Keratinocyte (primary cell): ENCODE data around the gene HSF5. TPM values are rescaled to one million over a fixed set of nuclear protein-coding genes. Genes with fewer than 3 reads are reported as not detected.

Experiments used
- DNase-seq: peaks from one replicate; pipeline ENCODE4 v3.0.0-alpha.2; 2011; ENCODE audit warnings: low read depth, missing footprints, low spot score
- FAIRE-seq: peaks from 2 replicates; lab custom pipeline; 2011; peaks lifted over from hg19 to GRCh38; lab: Jason Lieb, UNC
- H2AFZ ChIP-seq: 2 replicates; pipeline ENCODE4 v1.6.0; 2012; ENCODE audit warnings: low read length, control low read depth, inconsistent platforms; ENCODE audit not compliant: control insufficient read depth
- H3K27ac ChIP-seq: 2 replicates; pipeline ENCODE4 v1.5.1; 2011; ENCODE audit warnings: low read length; ENCODE audit not compliant: control insufficient read depth, insufficient read depth
- H3K27me3 ChIP-seq: 3 replicates; pipeline ENCODE4 v1.6.0; 2011; ENCODE audit warnings: low read length; ENCODE audit not compliant: control insufficient read depth, insufficient read depth; ENCODE audit errors: extremely low read depth
- H3K36me3 ChIP-seq, 2 experiments: 2 replicates in 1 of 2; 3 replicates in 1 of 2; pipeline ENCODE4 v1.5.1; 2011; ENCODE audit warnings: low read length in 2 of 2, mild to moderate bottlenecking in 1 of 2; ENCODE audit not compliant: control insufficient read depth in 2 of 2, insufficient read depth in 2 of 2; ENCODE audit errors: extremely low read depth in 1 of 2
- H3K4me1 ChIP-seq: 3 replicates; pipeline ENCODE4 v1.5.1; 2011; ENCODE audit warnings: low read length; ENCODE audit not compliant: control insufficient read depth, insufficient read depth; ENCODE audit errors: extremely low read depth
- H3K4me2 ChIP-seq: 3 replicates; pipeline ENCODE4 v1.6.0; 2011; ENCODE audit warnings: low read depth, low read length; ENCODE audit not compliant: control insufficient read depth, insufficient read depth; ENCODE audit errors: extremely low read depth
- H3K4me3 ChIP-seq, 3 experiments: fragments of 200-600 bp in 1 of 3; sonication (generic) in 1 of 3; 2 replicates in 2 of 3; 3 replicates in 1 of 3; pipeline ENCODE4 v1.5.1; 2011 to 2016; ENCODE audit warnings: low read length in 3 of 3, mild to moderate bottlenecking in 3 of 3, control low read depth in 2 of 3, inconsistent platforms in 1 of 3, low read depth in 1 of 3, mixed read lengths in 1 of 3, mixed run types in 1 of 3, moderate library complexity in 1 of 3; ENCODE audit not compliant: control insufficient read depth in 2 of 3, insufficient read depth in 2 of 3; ENCODE audit errors: extremely low read depth in 1 of 3
- H3K79me2 ChIP-seq: 2 replicates; pipeline ENCODE4 v1.6.0; 2012; ENCODE audit warnings: low read length; ENCODE audit not compliant: control insufficient read depth, insufficient read depth
- H3K9ac ChIP-seq: 3 replicates; pipeline ENCODE4 v1.6.0; 2011; ENCODE audit warnings: low read length; ENCODE audit not compliant: control insufficient read depth, insufficient read depth; ENCODE audit errors: extremely low read depth
- H3K9me1 ChIP-seq: 3 replicates; pipeline ENCODE4 v1.6.0; 2011; ENCODE audit warnings: low read length; ENCODE audit not compliant: control insufficient read depth, insufficient read depth; ENCODE audit errors: extremely low read depth
- H3K9me3 ChIP-seq: 2 replicates; pipeline ENCODE4 v1.5.1; 2012; ENCODE audit warnings: low read depth, low read length; ENCODE audit not compliant: control insufficient read depth
- H4K20me1 ChIP-seq: 3 replicates; pipeline ENCODE4 v1.6.0; 2011; ENCODE audit warnings: low read length; ENCODE audit not compliant: control insufficient read depth, insufficient read depth; ENCODE audit errors: extremely low read depth
- CTCF ChIP-seq, 3 experiments: IDR thresholded peaks in 1 of 3; conservative IDR thresholded peaks in 1 of 3; optimal IDR thresholded peaks in 1 of 3; 2 replicates in 2 of 3; 3 replicates in 1 of 3; pipeline versions ENCODE3 to v1.5.1; 2011; ENCODE audit warnings: low read length in 3 of 3, mild to moderate bottlenecking in 3 of 3, moderate library complexity in 2 of 3, control low read depth in 1 of 3, inconsistent platforms in 1 of 3; ENCODE audit not compliant: insufficient read depth in 2 of 3; ENCODE audit errors: extremely low read depth in 1 of 3
- EZH2 ChIP-seq: IDR thresholded peaks from one replicate; pipeline ENCODE4 v1.6.1; 2012; ENCODE audit warnings: inconsistent platforms, mild to moderate bottlenecking, low read length, moderate library complexity
- dilution Hi-C: fragments of 300-500 bp; cut with MboI; formaldehyde crosslinking; loops from one replicate; pipeline ENCODE4 v1.7.0; 2020; ENCODE audit warnings: low sequenced_read_pairs; ENCODE audit not compliant: extremely low pct_ligation_motif_present
- polyA plus RNA-seq, 5 experiments: library from polyadenylated mRNA; depleted of rRNA in 3 of 5; stranded (reverse) in 3 of 5; stranded (forward) in 1 of 5; unstranded in 1 of 5; fragments of >200 nt; gene quantifications; 1 replicate in 1 of 5; 2 replicates in 3 of 5; 3 replicates in 1 of 5; pipeline versions ENCODE4 v1.2.1 to v1.2.3, GENCODE V29; 2011 to 2012; ENCODE audit warnings: missing spikeins in 2 of 5, low read depth in 1 of 5, low replicate concordance in 1 of 5

Gene HSF5
- polyA plus RNA-seq, 1 donor (not counting 4 experiments of a cell fraction or from before 2014, with no cell fraction given) = 0.01 TPM

- dilution Hi-C loops = loop anchor here (25.0 kb wide), 1 partner anchor 149 kb away; the partner anchor contains the start of gene MPO
- no peaks in the 10 kb centered on the region for H3K4me1 ChIP-seq
- no peaks in the 10 kb centered on the region for H4K20me1 ChIP-seq
- H3K9me1 ChIP-seq = no peaks in the 10 kb centered on the region
- H3K9me3 ChIP-seq = no peaks in the 10 kb centered on the region
- no peaks in the 10 kb centered on the region for H3K79me2 ChIP-seq
- H3K4me2 ChIP-seq = no peak overlapping the region
- H2AFZ ChIP-seq = no peak overlapping the region
- FAIRE-seq (no peak), DNase-seq (no peak)
- H3K4me3 ChIP-seq = no peak overlapping the region
- H3K27me3 ChIP-seq = no peaks in the 10 kb centered on the region
- no peak overlapping the region for H3K27ac ChIP-seq
- TF ChIP-seq EZH2 (no peak), CTCF (optimal IDR thresholded peaks at IDR 0.05 in 1 of 3, IDR thresholded peaks at IDR 0.05 in 1 of 3, conservative IDR thresholded peaks at IDR 0.05 in 1 of 3; ENCODE audit: extremely low read depth in 1 of 3, insufficient read depth in 2 of 3, low read length in 3 of 3) (no peak)
- H3K36me3 ChIP-seq = no peaks in the 10 kb centered on the region
- no peak overlapping the region for H3K9ac ChIP-seq
Measured at GRCh38 chr17:58436245-58436644, 52.0 kb downstream of the HSF5 start.

DNA sequence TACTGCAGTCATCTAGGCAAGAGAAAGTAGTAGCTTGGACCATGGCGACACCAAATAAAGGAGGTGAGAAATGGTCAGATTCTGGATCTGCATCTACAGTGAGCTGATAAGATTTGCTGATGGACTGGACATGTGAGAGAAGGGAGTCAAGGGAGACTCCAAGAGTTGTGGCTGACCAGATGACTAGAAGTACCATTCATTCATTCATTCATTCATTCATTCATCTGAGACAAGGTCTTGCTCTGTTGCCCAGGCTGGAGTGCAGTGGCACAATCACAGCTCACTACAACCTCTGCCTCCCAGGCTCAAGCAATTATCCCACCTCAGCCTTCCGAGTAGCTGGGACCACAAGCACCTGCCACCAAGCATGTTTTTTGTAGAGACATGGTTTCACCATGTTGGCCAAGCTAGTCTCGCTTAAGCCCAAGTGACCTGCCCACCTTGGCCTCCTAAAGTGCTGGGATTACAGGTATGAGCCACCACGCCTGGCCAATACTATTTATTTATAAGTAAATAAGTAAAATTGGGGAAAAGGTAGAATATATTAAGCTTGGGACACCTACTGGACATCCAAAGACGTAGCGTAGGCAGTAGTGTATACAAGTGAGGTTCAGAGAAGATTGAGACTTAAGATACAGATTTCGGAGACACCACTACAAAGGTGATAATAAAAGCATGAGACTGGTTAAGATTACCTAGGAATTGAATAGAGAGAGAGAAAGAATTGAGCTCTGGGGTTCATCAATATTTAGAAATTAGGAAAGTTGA, 55.2 kb downstream of the HSF5 start:
- H3K9ac ChIP-seq = no peak overlapping the region
- TF ChIP-seq EZH2 (no peak), CTCF (optimal IDR thresholded peaks at IDR 0.05 in 1 of 3, IDR thresholded peaks at IDR 0.05 in 1 of 3, conservative IDR thresholded peaks at IDR 0.05 in 1 of 3; ENCODE audit: extremely low read depth in 1 of 3, insufficient read depth in 2 of 3, low read length in 3 of 3) (no peak)
- dilution Hi-C loops = loop anchor here (25.0 kb wide), 1 partner anchor 146 kb away; the partner anchor contains the start of gene MPO
- no peaks in the 10 kb centered on the region for H3K79me2 ChIP-seq
- FAIRE-seq (no peak), DNase-seq (no peak)
- H2AFZ ChIP-seq = no peak overlapping the region
- no peaks in the 10 kb centered on the region for H3K4me1 ChIP-seq
- H4K20me1 ChIP-seq = no peaks in the 10 kb centered on the region
- no peak overlapping the region for H3K4me2 ChIP-seq
- H3K27me3 ChIP-seq = no peaks in the 10 kb centered on the region
- no peaks in the 10 kb centered on the region for H3K9me1 ChIP-seq
- no peaks in the 10 kb centered on the region for H3K36me3 ChIP-seq
- no peaks in the 10 kb centered on the region for H3K9me3 ChIP-seq
- no peak overlapping the region for H3K4me3 ChIP-seq
- H3K27ac ChIP-seq = no peak overlapping the region
